GM21447 (cell line): ENCODE data around the gene ANKRD7.

Experiments used
- ATAC-seq: cut with Tn5 transposase; IDR thresholded peaks from one replicate; pipeline ENCODE4 v1.9.1; 2021; ENCODE audit not compliant: unreplicated experiment

ANKRD7 gene

GRCh38 chr7:118224521-118224920, at the start of gene ANKRD7:
ANKRD7 (plus strand) TSS chr7:118224704; CDS start chr7:118224831, 127 bp downstream.
- no peak for ATAC-seq

- no peak for ATAC-seq
Observed at GRCh38 chr7:118175740-118176139, 48.8 kb upstream of the ANKRD7 start.

- ATAC-seq, result no peak
Observed at GRCh38 chr7:118179191-118179590, 45.3 kb upstream of the ANKRD7 start.

DNA sequence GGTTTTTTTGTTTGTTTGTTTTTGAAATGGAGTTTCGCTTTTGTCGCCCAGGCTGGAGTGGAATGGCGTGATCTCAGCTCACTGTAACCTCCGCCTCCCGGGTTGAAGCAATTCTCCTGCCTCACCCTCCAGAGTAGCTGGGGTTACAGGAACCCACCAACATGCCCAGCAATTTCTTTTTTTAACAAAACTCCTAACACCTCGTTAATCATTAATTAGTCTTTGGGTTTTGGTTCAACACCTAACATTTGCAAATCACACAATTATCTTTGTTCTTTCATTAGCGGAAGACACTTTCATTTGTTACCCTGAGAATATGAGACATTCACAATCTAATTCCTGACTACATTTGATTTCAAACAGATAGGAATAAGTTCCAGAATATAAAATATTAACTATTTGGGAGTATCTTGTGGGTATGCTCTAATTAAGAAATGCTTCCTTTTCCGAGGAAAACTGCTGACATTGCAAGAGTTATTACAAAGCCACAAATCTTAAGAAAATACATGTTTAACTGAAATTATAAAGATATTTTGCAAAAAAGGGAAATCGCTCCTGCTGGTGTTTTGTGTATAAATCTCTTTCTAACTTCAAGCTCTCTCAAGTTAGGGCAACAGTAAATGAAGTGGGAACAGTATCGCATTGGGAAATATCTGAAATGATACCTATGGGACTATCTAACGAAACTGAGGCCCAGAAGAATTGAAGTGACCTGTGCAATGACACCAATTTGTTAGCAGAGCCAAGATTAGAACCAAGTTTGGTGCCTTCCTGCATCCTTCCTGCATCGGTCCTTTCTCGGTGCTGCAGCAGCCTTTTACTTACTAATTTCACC, 41.7 kb upstream of the ANKRD7 start:
- no peak for ATAC-seq

DNA sequence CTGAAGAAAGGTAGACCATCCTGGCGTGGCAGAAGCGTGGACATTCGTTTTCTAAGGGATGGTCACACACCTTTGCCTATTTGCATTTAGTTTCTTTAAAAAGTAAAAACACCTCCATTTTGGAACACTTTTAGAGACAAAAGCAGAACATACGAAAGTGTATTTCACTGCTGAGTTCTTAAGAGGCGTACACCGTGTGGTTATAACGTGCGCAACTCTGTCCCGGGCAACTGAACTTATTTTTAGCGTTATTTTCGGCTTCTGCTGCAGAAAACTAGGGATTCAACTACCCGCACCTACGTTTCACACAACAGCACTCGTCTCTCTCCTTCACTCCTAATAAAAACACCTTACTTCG, 41.1 kb upstream of the ANKRD7 start:
- peak; percentile 1 for ATAC-seq

DNA sequence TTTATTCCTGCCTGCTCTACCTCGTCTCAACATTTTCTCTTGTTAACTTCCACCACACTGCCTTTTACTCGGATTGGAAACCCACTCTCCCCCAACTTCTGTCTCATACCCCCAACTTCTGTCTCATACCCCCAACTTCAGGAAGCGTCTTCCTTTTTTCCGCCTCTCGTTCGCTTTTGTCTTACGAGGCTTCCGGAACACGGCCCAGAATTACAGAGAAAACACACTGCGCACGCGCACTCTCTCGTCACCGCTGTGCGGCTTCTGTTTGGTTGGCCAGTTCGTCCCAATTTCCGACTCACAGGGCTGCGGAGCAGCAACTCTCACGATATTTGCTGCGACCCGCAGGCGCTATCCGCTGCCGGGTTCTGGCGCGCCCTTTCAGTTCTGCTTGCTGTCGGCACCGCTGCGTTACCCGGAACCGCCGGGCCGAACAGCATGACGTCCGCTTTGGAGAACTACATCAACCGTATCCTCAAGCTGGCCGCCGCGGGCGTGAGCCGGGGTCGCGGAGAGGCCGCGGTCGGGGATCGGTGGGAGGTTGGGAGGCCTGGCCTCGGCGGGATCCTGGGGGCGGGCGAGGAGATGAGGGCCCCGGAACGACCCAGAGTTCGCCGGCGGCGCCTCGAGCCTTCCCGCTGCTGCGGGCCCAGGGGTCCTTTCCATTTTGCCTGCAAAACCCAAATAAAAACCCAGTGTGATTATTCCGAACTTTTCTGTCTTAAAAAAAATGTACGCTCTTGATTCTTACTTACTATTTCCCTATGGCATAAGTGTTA, 40.5 kb upstream of the ANKRD7 start, which contains the start of gene LSM8:
LSM8 (plus strand) TSS at position 379 of the 779 bp plus-strand sequence; CDS start at position 439, 60 bp downstream.
- peak; percentile 99 for ATAC-seq

- ATAC-seq, result no peak
Observed at GRCh38 chr7:118184565-118184940, 40.0 kb upstream of the ANKRD7 start.

GRCh38 chr7:118185163-118185860, 39.2 kb upstream of the ANKRD7 start:
- no peak for ATAC-seq

GRCh38 chr7:118186501-118186900, 38.0 kb upstream of the ANKRD7 start:
- no peak for ATAC-seq

GRCh38 chr7:118194571-118194970, 29.9 kb upstream of the ANKRD7 start:
- ATAC-seq, result no peak

- ATAC-seq, result peak; percentile 86
Observed at GRCh38 chr7:118195837-118196474, 28.5 kb upstream of the ANKRD7 start.

- no peak for ATAC-seq
Observed at GRCh38 chr7:118202061-118202460, 22.4 kb upstream of the ANKRD7 start.

- ATAC-seq, result peak; percentile 96
Observed at GRCh38 chr7:118214051-118214832, 10.3 kb upstream of the ANKRD7 start.

DNA sequence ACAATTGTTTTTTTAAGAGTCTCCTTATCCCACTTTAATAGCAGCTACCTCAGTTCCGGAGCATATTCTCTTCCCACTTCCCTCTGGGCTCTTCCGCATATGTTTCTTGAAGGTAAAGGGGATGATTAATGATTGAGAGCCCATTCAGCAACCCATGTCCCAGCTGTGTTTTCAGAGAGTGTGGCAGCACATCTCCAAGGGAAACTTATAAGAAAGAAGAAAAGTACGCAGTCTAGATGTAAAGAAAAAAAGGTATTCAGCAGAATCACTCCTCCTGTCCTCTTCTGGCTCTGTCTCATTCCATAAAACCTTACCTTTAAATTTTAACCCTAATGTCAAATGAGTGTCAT, 9.7 kb upstream of the ANKRD7 start:
- ATAC-seq, result no peak

GRCh38 chr7:118217210-118217619, 7.3 kb upstream of the ANKRD7 start:
- no peak for ATAC-seq

DNA sequence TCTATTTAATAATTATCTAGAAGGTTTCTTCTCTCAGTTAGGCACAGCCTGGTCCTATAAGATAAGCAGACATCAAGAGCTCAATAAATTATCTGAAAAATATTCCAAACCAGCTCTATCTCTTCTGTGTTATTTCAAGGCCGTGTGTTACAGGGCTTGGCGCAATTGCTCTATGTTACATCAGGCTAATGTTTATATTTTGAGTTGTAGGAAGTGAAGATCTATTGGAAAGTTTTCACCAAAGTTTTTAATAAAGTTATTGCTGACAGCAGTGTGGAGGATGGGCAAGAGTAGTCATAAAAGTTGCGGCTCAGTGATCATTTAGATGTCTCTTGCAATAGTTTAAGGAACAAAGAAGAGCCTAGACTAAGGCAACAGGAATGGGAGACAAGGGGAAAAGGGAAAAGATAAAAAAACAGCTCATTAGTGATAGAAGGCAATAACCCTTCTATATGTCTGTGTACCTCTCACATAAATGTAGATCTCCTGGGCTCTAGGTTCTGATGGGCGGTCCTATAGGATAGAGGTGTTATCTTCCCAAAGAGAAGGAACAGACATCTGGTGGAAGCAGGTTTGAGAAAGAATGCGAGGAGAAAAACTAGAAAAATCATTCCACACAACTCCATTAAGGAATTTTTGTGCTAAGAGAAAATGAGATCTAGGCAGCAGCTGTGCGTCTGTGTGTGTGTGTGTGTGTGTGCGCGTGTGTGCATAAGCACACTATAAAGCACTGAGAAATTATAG, 5.9 kb upstream of the ANKRD7 start:
- no peak for ATAC-seq

DNA sequence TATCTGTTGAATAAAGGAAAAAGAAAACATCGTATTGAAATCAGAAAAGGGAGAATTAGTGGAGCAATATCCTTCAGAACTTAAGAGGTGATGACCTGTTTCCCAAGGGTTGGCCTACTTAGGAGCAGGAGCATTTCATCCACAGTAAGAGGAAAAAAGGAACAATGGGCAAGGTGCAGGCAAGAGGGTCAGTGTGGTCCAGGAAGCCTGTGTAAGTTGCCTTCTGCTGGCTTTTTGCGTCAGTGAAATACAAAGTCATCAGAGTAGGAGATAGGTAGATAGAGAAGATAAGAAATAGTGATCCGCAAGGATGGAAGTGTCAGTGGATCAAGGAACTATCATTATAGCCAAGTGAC, 5.4 kb upstream of the ANKRD7 start:
- no peak for ATAC-seq

GRCh38 chr7:118220583-118220982, 3.9 kb upstream of the ANKRD7 start:
- ATAC-seq, result no peak

GRCh38 chr7:118222591-118222990, 1.9 kb upstream of the ANKRD7 start:
- no peak for ATAC-seq

GRCh38 chr7:118232837-118233236, 8.3 kb downstream of the ANKRD7 start:
- ATAC-seq, result no peak
